A549 (cell line): Measurements from ENCODE around the gene MTCL1.

Source experiments
- CTCF ChIP-seq: fragments of >200 bp; sonication (Bioruptor Twin); formaldehyde crosslinking; IDR thresholded peaks from 3 replicates; pipeline ENCODE4 v1.5.1; 2016
- EHF ChIP-seq: fragments of 250-450 bp; sonication (Bioruptor Pico); IDR thresholded peaks from 2 replicates; pipeline ENCODE4 v1.5.0; 2020; ENCODE audit warnings: mild to moderate bottlenecking
- JUNB ChIP-seq: fragments of >200 bp; sonication (Bioruptor Twin); formaldehyde crosslinking; IDR thresholded peaks from 2 replicates; pipeline ENCODE4 v1.6.1; 2016
- MAFK ChIP-seq: fragments of 450-650 bp; IDR thresholded peaks from 2 replicates; pipeline ENCODE4 v1.6.1; 2014; ENCODE audit not compliant: partially characterized antibody
- POLR2A ChIP-seq: IDR thresholded peaks from 2 replicates; pipeline ENCODE4 v1.6.1; 2012; ENCODE audit warnings: mild to moderate bottlenecking, low read length
- RFX5 ChIP-seq: fragments of 450-650 bp; IDR thresholded peaks from 2 replicates; pipeline ENCODE4 v1.7.1; 2014; ENCODE audit warnings: antibody characterized with exemption, mild to moderate bottlenecking, moderate library complexity
- RNF2 ChIP-seq: fragments of 200-600 bp; sonication (generic); IDR thresholded peaks from 2 replicates; pipeline ENCODE4 v1.6.1; 2016; ENCODE audit warnings: low read depth, mild to moderate bottlenecking, antibody characterized with exemption, moderate library complexity, borderline replicate concordance
- TF ChIP-seq, protein P1 (sequence below): fragments of 450-650 bp; IDR thresholded peaks from 2 replicates; pipeline ENCODE4 v1.6.1; 2014; ENCODE audit warnings: antibody characterized with exemption

GRCh38 chr18:8848541-8848940 is 143.2 kb downstream of the MTCL1 start:
- TF ChIP-seq CTCF (no peak), MAFK (no peak), POLR2A (no peak), JUNB (no peak), EHF (CRISPR knock-in tag) (no peak), RNF2 (no peak), RFX5 (no peak)
- TF ChIP-seq, protein P1, sequence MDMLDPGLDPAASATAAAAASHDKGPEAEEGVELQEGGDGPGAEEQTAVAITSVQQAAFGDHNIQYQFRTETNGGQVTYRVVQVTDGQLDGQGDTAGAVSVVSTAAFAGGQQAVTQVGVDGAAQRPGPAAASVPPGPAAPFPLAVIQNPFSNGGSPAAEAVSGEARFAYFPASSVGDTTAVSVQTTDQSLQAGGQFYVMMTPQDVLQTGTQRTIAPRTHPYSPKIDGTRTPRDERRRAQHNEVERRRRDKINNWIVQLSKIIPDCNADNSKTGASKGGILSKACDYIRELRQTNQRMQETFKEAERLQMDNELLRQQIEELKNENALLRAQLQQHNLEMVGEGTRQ: no peak
